Adrenal gland (tissue), 12 donors: ENCODE results near the gene FBXO21. TPM values are rescaled to one million over a fixed set of nuclear protein-coding genes. Genes with fewer than 3 reads are reported as not detected.
A peak's percentile ranks its signal among the peaks of the same experiment; 100 is the strongest.

Experiments
- DNase-seq, 7 donors: peaks; one replicate each; pipeline ENCODE4 v3.0.0-alpha.2; 2019 to 2020
- H3K27ac ChIP-seq, 5 donors: fragments of 200-600 bp; sonication (generic) in 4 of 5; 1 replicate in 3 of 5; 2 replicates in 2 of 5; pipeline versions ENCODE4 v1.5.1 to v1.8.0; 2016 to 2020; ENCODE audit warnings: mild to moderate bottlenecking in 1 of 5
- H3K27me3 ChIP-seq: fragments of 200-600 bp; 2 replicates; pipeline ENCODE4 v1.8.0; 2021
- H3K36me3 ChIP-seq, 2 donors: fragments of 200-600 bp; replicated peaks in 1 of 2; 1 replicate in 1 of 2; 2 replicates in 1 of 2; pipeline versions ENCODE4 v1.5.1 to v1.8.0; 2018 to 2022
- H3K4me1 ChIP-seq, 2 donors: fragments of 200-600 bp; replicated peaks in 1 of 2; 1 replicate in 1 of 2; 2 replicates in 1 of 2; pipeline versions ENCODE4 v1.5.1 to v1.8.0; 2018 to 2021
- H3K4me3 ChIP-seq, 4 donors: fragments of 200-600 bp; sonication (generic) in 3 of 4; one replicate each; pipeline ENCODE4 v1.5.1; 2016 to 2018
- H3K9me3 ChIP-seq, 3 donors: fragments of 200-600 bp; sonication (generic) in 1 of 3; replicated peaks in 1 of 3; 1 replicate in 2 of 3; 2 replicates in 1 of 3; pipeline versions ENCODE4 v1.5.1 to v1.8.0; 2016 to 2021
- CTCF ChIP-seq, 6 experiments: fragments of 450-650 bp in 4 of 6; fragments of 200-600 bp in 2 of 6; sonication (generic) in 1 of 6; IDR thresholded peaks; 1 replicate in 5 of 6; 2 replicates in 1 of 6; pipeline versions ENCODE4 v1.5.1 to v1.8.0; 2016 to 2021; ENCODE audit warnings: antibody characterized with exemption in 6 of 6, mild to moderate bottlenecking in 2 of 6, moderate library complexity in 1 of 6
- POLR2A ChIP-seq, 2 donors: fragments of 450-650 bp; IDR thresholded peaks; one replicate each; pipeline ENCODE4 v1.6.1; 2017; ENCODE audit warnings: antibody characterized with exemption in 2 of 2, mild to moderate bottlenecking in 2 of 2, moderate library complexity in 1 of 2
- WGBS, 4 donors: extraction: QIAGEN DNeasy Blood & Tissue Kit in 2 of 4; methylation state at CpG; one replicate each; pipeline versions ENCODE4 v1.1.5 to v1.1.7; 2013 to 2017; 5-methylcytosine and 5-hydroxymethylcytosine counted together
- intact Hi-C, 2 donors: fragments of 100-400 bp; cut with DNase I; formaldehyde crosslinking; loops; one replicate each; pipeline versions ENCODE4 v1.14.1 to v1.15.0; 2022 to 2023
- polyA plus RNA-seq, 3 donors: library from polyadenylated mRNA; stranded (reverse); fragments of 200-250 nt in 2 of 3; fragments of 350-450 nt in 1 of 3; fragmentation: Illumina TruSeq in 1 of 3; extraction: RNeasy Lipid Tissue Mini Kit (QIAGEN cat#74804) in 1 of 3; gene quantifications; one replicate each; pipeline ENCODE4 v1.2.3, GENCODE V29; 2013 to 2014
- total RNA-seq, 9 donors: library from RNA; depleted of rRNA in 4 of 9; stranded (reverse); fragments of >200 nt in 4 of 9; fragments of 120-200 nt in 1 of 9; fragmentation: NEBNext Ultra II Directional in 1 of 9; extraction: Animal tissue kit (Norgen Biotek cat#: 25700) in 1 of 9; gene quantifications; one replicate each; pipeline versions ENCODE4 v1.1.0 to v1.2.4, GENCODE V29; 2013 to 2023
- donor health status: healthy with polysubstance abuse.
- donor health status: Bipolar disorder and iron deficiency.
- donor health status: DM: yes; HTN: yes; CAD: no.
- donor health status: DM: no; HTN: no; CAD: no.
- donor health status: DM: no; HTN: no; CAD: no.
- donor health status: DM: yes; HTN: yes; CAD: no.

Gene FBXO21
- total and polyA plus RNA-seq, 12 donors, result 22.8 to 309 (median 103) TPM

- peaks cover 31 to 39% of the 10 kb centered on the region in 2 donors for H3K4me1 ChIP-seq
- TF ChIP-seq CTCF (IDR thresholded peaks at IDR 0.05) (peak in 1 of 6 experiments; percentile 10), POLR2A (IDR thresholded peaks at IDR 0.05) (peak in 1 of 2 donors; percentile 38)
- peaks cover 0 to 91% of the 10 kb centered on the region in 2 donors for H3K36me3 ChIP-seq
- WGBS, 4 donors, result 39 to 54% (median 48%) methylated on average over 7 of the region's 7 CpGs
- DNase-seq, result peak in 6 of 7 donors; percentile 56 to 83 (median 62)
- intact Hi-C loops, result no loop called here
- no peaks in the 10 kb centered on the region for H3K9me3 ChIP-seq
- H3K27ac ChIP-seq, result peak overlapping the region; percentile 58 to 90 (median 78)
- no peak overlapping the region for H3K4me3 ChIP-seq
- no peaks in the 10 kb centered on the region for H3K27me3 ChIP-seq
Measured at GRCh38 chr12:117158911-117159553, 31.2 kb downstream of the FBXO21 start.

DNA sequence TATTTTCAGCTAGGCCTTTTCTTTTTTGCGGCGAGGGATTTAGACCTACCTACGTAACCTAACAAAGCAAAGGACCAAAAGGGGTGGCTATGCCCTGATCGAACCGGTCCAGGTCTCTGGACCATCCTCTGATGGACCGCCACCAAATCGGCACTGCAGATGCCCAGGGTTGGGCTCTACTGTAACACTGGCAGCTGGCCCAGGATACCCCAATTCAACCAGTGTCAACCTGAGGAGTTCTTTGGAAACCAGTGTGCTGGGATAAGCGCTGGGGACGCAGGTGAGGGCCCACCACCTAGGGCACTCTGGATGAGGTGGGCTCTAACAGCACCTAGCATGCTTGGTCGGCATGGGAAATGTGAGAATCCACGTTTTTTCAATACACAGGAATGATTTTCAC, 32.2 kb downstream of the FBXO21 start:
- DNase-seq, result peak in 1 of 7 donors; percentile 55
- intact Hi-C loops, result no loop called here
- Histone ChIP-seq H3K27me3 (no peaks in the 10 kb centered on the region), H3K27ac (peak overlapping the region in 4 of 5 donors; percentile 30 to 90 (median 80)), H3K9me3 (no peaks in the 10 kb centered on the region), H3K4me1 (peaks cover 31 to 39% of the 10 kb centered on the region in 2 donors), H3K36me3 (peaks cover 0 to 91% of the 10 kb centered on the region in 2 donors), H3K4me3 (no peak overlapping the region)
- TF ChIP-seq CTCF (IDR thresholded peaks at IDR 0.05), result no peak
- TF ChIP-seq POLR2A (IDR thresholded peaks at IDR 0.05), result no peak
- 84 to 96% (median 93%) methylated on average over 9 to 11 of the region's 11 CpGs for WGBS, 4 donors

DNA sequence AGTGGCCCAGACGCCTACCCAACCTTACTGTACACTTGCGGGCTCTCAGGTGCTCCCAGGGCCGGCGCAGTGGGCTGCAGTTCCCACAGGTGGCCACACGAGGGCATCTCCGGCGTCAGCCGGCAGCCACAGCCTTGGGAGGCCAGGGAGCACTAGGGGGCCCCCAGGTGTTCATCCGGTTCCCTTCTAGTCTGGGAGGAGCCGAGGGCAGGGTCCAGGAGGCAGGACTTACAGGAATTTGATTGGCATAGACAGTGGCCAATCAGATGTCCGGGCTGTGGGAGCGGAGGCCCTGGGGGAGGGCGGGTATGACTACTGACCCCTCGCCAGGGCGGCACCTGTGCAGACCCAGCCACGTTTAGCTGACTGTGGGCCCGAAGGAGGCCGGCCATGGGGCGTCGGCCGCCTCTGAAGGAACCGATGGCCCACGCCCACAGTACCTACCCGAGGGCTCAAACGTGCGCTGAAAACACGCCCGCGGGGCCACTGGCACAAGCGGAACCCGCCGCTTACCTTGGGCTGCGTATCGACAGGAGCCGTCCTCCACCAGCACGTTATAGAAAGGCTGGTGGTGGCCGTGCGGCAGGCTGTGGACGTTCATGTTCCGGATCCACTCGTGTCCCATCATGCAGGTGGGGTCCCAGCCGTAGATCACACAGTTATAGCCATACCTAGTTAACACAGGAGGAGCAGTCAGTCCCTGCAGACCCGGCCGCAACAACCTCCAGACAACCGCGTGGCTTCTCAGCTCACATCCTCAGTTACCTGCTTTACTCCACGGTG, 34.8 kb downstream of the FBXO21 start:
- Histone ChIP-seq H3K27me3 (no peaks in the 10 kb centered on the region), H3K27ac (peak overlapping the region in 2 of 5 donors; percentile 20 to 36), H3K4me1 (peaks cover 25 to 35% of the 10 kb centered on the region in 2 donors), H3K4me3 (no peak overlapping the region), H3K9me3 (no peaks in the 10 kb centered on the region), H3K36me3 (peaks cover 0 to 71% of the 10 kb centered on the region in 2 donors)
- DNase-seq, result peak; percentile 56 to 83 (median 69)
- TF ChIP-seq CTCF (IDR thresholded peaks at IDR 0.05) (peak; percentile 67 to 82 (median 76)), POLR2A (IDR thresholded peaks at IDR 0.05) (no peak)
- intact Hi-C loops, result no loop called here
- 71 to 92% (median 78%) methylated on average over 18 to 47 of the region's 47 CpGs for WGBS, 4 donors
